ENCODE results near the gene CNKSR3.

The CNKSR3 gene

DNA sequence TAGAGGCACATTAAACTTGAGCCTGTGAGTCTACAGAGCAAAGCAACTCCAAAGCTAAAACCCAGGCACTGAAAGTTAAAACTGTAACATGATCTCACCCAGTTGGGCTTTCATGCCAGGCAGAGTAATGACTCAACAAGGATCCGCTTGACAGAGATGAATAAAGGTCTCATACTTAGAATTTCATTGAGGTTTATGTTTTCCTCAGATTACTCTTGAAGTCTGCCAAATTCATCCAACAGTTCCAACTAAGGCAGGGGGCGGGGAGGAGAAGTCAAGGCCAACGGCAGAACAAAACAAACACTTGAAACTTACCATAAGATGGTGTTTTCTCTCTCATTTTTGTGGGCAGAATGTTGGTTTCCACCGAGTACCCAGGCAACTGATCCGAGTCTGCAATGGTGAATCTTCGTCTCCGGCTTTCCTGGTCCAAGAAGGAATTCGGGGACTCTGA lies 99.8 kb downstream of the CNKSR3 start:
- Histone ChIP-seq H3K9me3 (ENCODE audit: control insufficient read depth, insufficient read depth, low read depth, low read length) (no peaks in the 10 kb centered on the region), H3K27me3 (ENCODE audit: control insufficient read depth, insufficient read depth, low read length) (no peaks in the 10 kb centered on the region), H3K27ac (ENCODE audit: low read depth, low read length) (no peak overlapping the region), H3K36me3 (ENCODE audit: control insufficient read depth, insufficient read depth, low read length) (no peaks in the 10 kb centered on the region; the same call in 1 of the 2 replicates), H3K4me1 (ENCODE audit: control insufficient read depth, insufficient read depth, low read length) (peaks cover 17% of the 10 kb centered on the region), H3K9ac (ENCODE audit: low read length) (no peak overlapping the region), H3K4me3 (ENCODE audit: low read depth, low read length) (no peak overlapping the region)

DNA sequence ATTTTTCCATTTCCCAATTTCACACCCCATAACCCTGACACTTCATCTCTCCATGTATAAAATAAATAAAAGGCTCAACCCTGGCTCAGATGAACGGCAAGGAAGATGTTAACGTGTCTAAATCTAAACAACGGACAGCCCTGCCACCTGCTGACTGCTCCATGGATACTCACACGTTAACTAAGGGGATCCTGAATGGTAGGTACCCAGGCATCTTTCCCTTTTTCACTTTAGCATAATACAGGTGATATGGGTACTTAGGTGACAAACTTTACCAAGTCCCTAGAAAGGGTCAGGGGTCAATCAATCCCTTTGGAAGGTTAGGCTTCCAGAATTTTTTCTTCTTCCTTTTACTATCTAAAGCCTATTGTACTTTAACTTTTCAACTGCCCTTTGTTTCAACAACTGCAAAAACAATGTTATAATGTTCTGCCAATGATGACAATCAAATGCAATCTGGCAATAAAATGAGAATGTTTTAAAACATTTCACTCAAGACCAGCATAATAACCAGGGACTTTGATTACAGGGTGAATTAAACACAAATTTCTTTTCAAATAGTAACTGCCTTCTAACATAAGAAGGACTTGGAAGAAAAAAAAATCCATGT lies 101.5 kb downstream of the CNKSR3 start:
- Histone ChIP-seq H3K27ac (ENCODE audit: low read depth, low read length) (no peak overlapping the region), H3K27me3 (ENCODE audit: control insufficient read depth, insufficient read depth, low read length) (no peaks in the 10 kb centered on the region), H3K9me3 (ENCODE audit: control insufficient read depth, insufficient read depth, low read depth, low read length) (no peaks in the 10 kb centered on the region), H3K9ac (ENCODE audit: low read length) (no peak overlapping the region), H3K36me3 (ENCODE audit: control insufficient read depth, insufficient read depth, low read length) (no peaks in the 10 kb centered on the region), H3K4me1 (ENCODE audit: control insufficient read depth, insufficient read depth, low read length) (peaks cover 12% of the 10 kb centered on the region), H3K4me3 (ENCODE audit: low read depth, low read length) (no peak overlapping the region)

- no peak overlapping the region for H3K4me3 ChIP-seq (ENCODE audit: low read depth, low read length)
- H3K9me3 ChIP-seq (ENCODE audit: control insufficient read depth, insufficient read depth, low read depth, low read length): no peaks in the 10 kb centered on the region
- no peaks in the 10 kb centered on the region for H3K36me3 ChIP-seq (ENCODE audit: control insufficient read depth, insufficient read depth, low read length)
- H3K4me1 ChIP-seq (ENCODE audit: control insufficient read depth, insufficient read depth, low read length): peaks cover 10% of the 10 kb centered on the region
- no peak overlapping the region for H3K27ac ChIP-seq (ENCODE audit: low read depth, low read length)
- H3K27me3 ChIP-seq (ENCODE audit: control insufficient read depth, insufficient read depth, low read length): no peaks in the 10 kb centered on the region
- H3K9ac ChIP-seq (ENCODE audit: low read length): no peak overlapping the region
Observed at GRCh38 chr6:154407440-154407839, 103.0 kb downstream of the CNKSR3 start.

DNA sequence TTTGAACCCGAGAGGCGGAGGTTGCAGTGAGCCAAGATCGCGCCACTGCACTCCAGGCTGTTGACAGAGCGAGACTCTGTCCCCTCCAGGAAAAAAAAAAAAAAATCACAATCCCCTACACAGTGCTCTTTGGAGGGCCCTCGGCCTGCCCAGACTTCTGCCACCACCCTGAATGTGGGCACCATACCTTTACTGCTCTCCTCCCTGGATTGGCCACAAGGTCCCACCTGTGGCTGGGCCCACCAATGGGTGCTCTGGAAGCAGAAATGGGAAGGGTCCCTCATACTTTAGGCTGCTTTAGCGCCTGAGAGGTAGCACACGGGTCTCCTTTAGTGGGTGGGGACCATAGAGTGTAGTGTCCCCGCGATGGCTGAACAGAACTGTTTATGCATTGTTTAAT lies 103.6 kb downstream of the CNKSR3 start:
- H3K27me3 ChIP-seq (ENCODE audit: control insufficient read depth, insufficient read depth, low read length): no peaks in the 10 kb centered on the region
- no peak overlapping the region for H3K4me3 ChIP-seq (ENCODE audit: low read depth, low read length)
- peaks cover 10% of the 10 kb centered on the region for H3K4me1 ChIP-seq (ENCODE audit: control insufficient read depth, insufficient read depth, low read length)
- H3K36me3 ChIP-seq (ENCODE audit: control insufficient read depth, insufficient read depth, low read length): no peaks in the 10 kb centered on the region
- no peak overlapping the region for H3K9ac ChIP-seq (ENCODE audit: low read length)
- no peaks in the 10 kb centered on the region for H3K9me3 ChIP-seq (ENCODE audit: control insufficient read depth, insufficient read depth, low read depth, low read length)
- no peak overlapping the region for H3K27ac ChIP-seq (ENCODE audit: low read depth, low read length)

GRCh38 chr6:154406301-154406700 lies 104.2 kb downstream of the CNKSR3 start:
- no peak overlapping the region for H3K27ac ChIP-seq (ENCODE audit: low read depth, low read length)
- no peak overlapping the region for H3K9ac ChIP-seq (ENCODE audit: low read length)
- H3K4me3 ChIP-seq (ENCODE audit: low read depth, low read length): no peak overlapping the region
- peaks cover 10% of the 10 kb centered on the region for H3K4me1 ChIP-seq (ENCODE audit: control insufficient read depth, insufficient read depth, low read length)
- peaks cover 4% of the 10 kb centered on the region for H3K36me3 ChIP-seq (ENCODE audit: control insufficient read depth, insufficient read depth, low read length)
- peaks cover 3% of the 10 kb centered on the region; the same call in 1 of the 2 replicates for H3K9me3 ChIP-seq (ENCODE audit: control insufficient read depth, insufficient read depth, low read depth, low read length)
- no peaks in the 10 kb centered on the region for H3K27me3 ChIP-seq (ENCODE audit: control insufficient read depth, insufficient read depth, low read length)

- Histone ChIP-seq H3K36me3 (ENCODE audit: control insufficient read depth, insufficient read depth, low read length) (peaks cover 8% of the 10 kb centered on the region), H3K4me1 (ENCODE audit: control insufficient read depth, insufficient read depth, low read length) (no peaks in the 10 kb centered on the region), H3K27me3 (ENCODE audit: control insufficient read depth, insufficient read depth, low read length) (no peaks in the 10 kb centered on the region), H3K9me3 (ENCODE audit: control insufficient read depth, insufficient read depth, low read depth, low read length) (peaks cover 3% of the 10 kb centered on the region; the same call in 1 of the 2 replicates), H3K27ac (ENCODE audit: low read depth, low read length) (no peak overlapping the region), H3K4me3 (ENCODE audit: low read depth, low read length) (no peak overlapping the region), H3K9ac (ENCODE audit: low read length) (no peak overlapping the region)
Observed at GRCh38 chr6:154404791-154405400, 105.6 kb downstream of the CNKSR3 start.

- H3K9me3 ChIP-seq (ENCODE audit: control insufficient read depth, insufficient read depth, low read depth, low read length): peaks cover 3% of the 10 kb centered on the region; the same call in 1 of the 2 replicates
- no peak overlapping the region for H3K27ac ChIP-seq (ENCODE audit: low read depth, low read length)
- no peaks in the 10 kb centered on the region for H3K4me1 ChIP-seq (ENCODE audit: control insufficient read depth, insufficient read depth, low read length)
- no peak overlapping the region for H3K9ac ChIP-seq (ENCODE audit: low read length)
- H3K4me3 ChIP-seq (ENCODE audit: low read depth, low read length): no peak overlapping the region
- H3K36me3 ChIP-seq (ENCODE audit: control insufficient read depth, insufficient read depth, low read length): peaks cover 8% of the 10 kb centered on the region
- H3K27me3 ChIP-seq (ENCODE audit: control insufficient read depth, insufficient read depth, low read length): no peaks in the 10 kb centered on the region
Observed at GRCh38 chr6:154403788-154404187, 106.7 kb downstream of the CNKSR3 start.

DNA sequence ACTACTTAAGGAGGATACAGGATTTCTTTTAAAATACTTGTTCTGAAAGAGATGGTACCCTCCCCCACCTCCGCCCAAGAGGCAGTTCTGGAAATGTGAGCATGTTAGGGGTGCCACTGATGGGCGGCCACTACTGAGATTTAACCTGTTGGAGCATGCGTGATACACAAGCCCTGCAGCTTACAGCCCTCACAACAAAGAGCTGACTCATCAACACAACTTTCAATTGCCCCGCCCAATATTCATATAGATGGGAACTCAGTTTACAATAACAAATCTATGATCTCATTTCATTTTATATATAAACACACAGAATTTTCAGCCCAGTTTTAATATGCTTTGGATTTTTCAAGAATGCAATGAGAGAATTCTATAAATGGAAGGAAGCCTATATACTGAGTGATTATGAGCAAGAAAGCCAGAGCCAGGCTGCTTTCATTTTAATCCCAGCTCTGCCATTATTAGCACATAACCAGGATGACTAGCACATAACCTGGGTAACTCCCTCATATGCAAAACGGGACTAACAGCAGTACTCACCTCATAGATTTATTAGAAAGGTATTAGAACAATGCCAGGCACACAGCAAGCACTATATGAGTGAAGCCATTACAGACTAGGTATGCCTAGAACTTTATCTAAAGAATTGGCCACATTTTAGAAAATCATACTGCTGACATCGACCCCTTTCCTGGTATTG lies 108.3 kb downstream of the CNKSR3 start:
- H3K9ac ChIP-seq (ENCODE audit: low read length): no peak overlapping the region
- H3K36me3 ChIP-seq (ENCODE audit: control insufficient read depth, insufficient read depth, low read length): peaks cover 8% of the 10 kb centered on the region
- H3K27me3 ChIP-seq (ENCODE audit: control insufficient read depth, insufficient read depth, low read length): no peaks in the 10 kb centered on the region
- H3K4me3 ChIP-seq (ENCODE audit: low read depth, low read length): no peak overlapping the region
- H3K27ac ChIP-seq (ENCODE audit: low read depth, low read length): no peak overlapping the region
- peaks cover 3% of the 10 kb centered on the region; the same call in 1 of the 2 replicates for H3K9me3 ChIP-seq (ENCODE audit: control insufficient read depth, insufficient read depth, low read depth, low read length)
- H3K4me1 ChIP-seq (ENCODE audit: control insufficient read depth, insufficient read depth, low read length): no peaks in the 10 kb centered on the region

DNA sequence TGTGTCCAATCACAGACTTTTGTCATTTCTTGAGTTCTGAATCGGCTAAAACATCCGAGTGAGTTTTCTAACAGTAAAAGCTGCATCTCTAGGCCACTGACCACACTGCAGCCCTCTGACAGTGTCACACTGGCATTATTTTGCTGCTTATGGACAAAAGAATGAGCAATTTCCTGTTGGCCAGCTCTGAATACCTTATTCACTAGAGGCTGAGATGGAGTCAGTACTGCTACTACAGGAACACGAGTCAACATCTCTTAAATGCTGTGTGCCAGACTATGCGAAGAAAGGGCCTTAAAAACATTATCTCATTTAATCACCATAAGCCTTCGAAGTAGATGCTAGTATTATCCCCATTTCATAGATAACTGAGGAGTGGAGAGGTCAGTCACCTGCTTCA lies 111.4 kb downstream of the CNKSR3 start:
- no peaks in the 10 kb centered on the region for H3K27me3 ChIP-seq (ENCODE audit: control insufficient read depth, insufficient read depth, low read length)
- H3K4me3 ChIP-seq (ENCODE audit: low read depth, low read length): no peak overlapping the region
- peaks cover 8% of the 10 kb centered on the region for H3K36me3 ChIP-seq (ENCODE audit: control insufficient read depth, insufficient read depth, low read length)
- no peak overlapping the region for H3K9ac ChIP-seq (ENCODE audit: low read length)
- no peaks in the 10 kb centered on the region for H3K4me1 ChIP-seq (ENCODE audit: control insufficient read depth, insufficient read depth, low read length)
- peaks cover 3% of the 10 kb centered on the region; the same call in 1 of the 2 replicates for H3K9me3 ChIP-seq (ENCODE audit: control insufficient read depth, insufficient read depth, low read depth, low read length)
- no peak overlapping the region for H3K27ac ChIP-seq (ENCODE audit: low read depth, low read length)

GRCh38 chr6:154397491-154398195 lies 112.8 kb downstream of the CNKSR3 start:
- no peaks in the 10 kb centered on the region for H3K4me1 ChIP-seq (ENCODE audit: control insufficient read depth, insufficient read depth, low read length)
- H3K9ac ChIP-seq (ENCODE audit: low read length): no peak overlapping the region
- H3K4me3 ChIP-seq (ENCODE audit: low read depth, low read length): no peak overlapping the region
- H3K9me3 ChIP-seq (ENCODE audit: control insufficient read depth, insufficient read depth, low read depth, low read length): peaks cover 3% of the 10 kb centered on the region; the same call in 1 of the 2 replicates
- no peak overlapping the region for H3K27ac ChIP-seq (ENCODE audit: low read depth, low read length)
- no peaks in the 10 kb centered on the region for H3K27me3 ChIP-seq (ENCODE audit: control insufficient read depth, insufficient read depth, low read length)
- H3K36me3 ChIP-seq (ENCODE audit: control insufficient read depth, insufficient read depth, low read length): peaks cover 8% of the 10 kb centered on the region
